Measurements from ENCODE around the gene ERAL1.
A peak's percentile ranks its signal among the peaks of the same experiment; 100 is the strongest.
"Not testable (repeated sequence)": the region's sequence is repeated elsewhere in the genome, so short reads cannot be mapped to it uniquely, and the experiment has no call there.

ERAL1 gene

GRCh38 chr17:28881533-28882056 lies 26.8 kb downstream of the ERAL1 start:
- Mint-ChIP-seq H3K4me1 (ENCODE audit: low read depth) (peaks cover 14% of the 10 kb centered on the region), H3K4me3 (no peak overlapping the region), H3K27ac (no peak overlapping the region), H3K36me3 (peaks cover 9% of the 10 kb centered on the region), H3K9me3 (ENCODE audit: low read depth) (no peaks in the 10 kb centered on the region), H3K27me3 (no peaks in the 10 kb centered on the region)

GRCh38 chr17:28882154-28882895 lies 27.5 kb downstream of the ERAL1 start:
- no peak overlapping the region for H3K4me3 Mint-ChIP-seq
- H3K9me3 Mint-ChIP-seq (ENCODE audit: low read depth) = no peaks in the 10 kb centered on the region
- H3K27me3 Mint-ChIP-seq = no peaks in the 10 kb centered on the region
- H3K36me3 Mint-ChIP-seq = peaks cover 9% of the 10 kb centered on the region
- H3K4me1 Mint-ChIP-seq (ENCODE audit: low read depth) = peaks cover 15% of the 10 kb centered on the region
- H3K27ac Mint-ChIP-seq = no peak overlapping the region

- peaks cover 12% of the 10 kb centered on the region for H3K4me1 Mint-ChIP-seq (ENCODE audit: low read depth)
- no peak overlapping the region for H3K4me3 Mint-ChIP-seq
- peaks cover 3% of the 10 kb centered on the region for H3K36me3 Mint-ChIP-seq
- no peaks in the 10 kb centered on the region for H3K27me3 Mint-ChIP-seq
- peak overlapping the region; percentile 34 for H3K27ac Mint-ChIP-seq
- no peaks in the 10 kb centered on the region for H3K9me3 Mint-ChIP-seq (ENCODE audit: low read depth)
Observed at GRCh38 chr17:28883967-28884702, 29.3 kb downstream of the ERAL1 start.

GRCh38 chr17:28885363-28885762 lies 30.5 kb downstream of the ERAL1 start:
- H3K27ac Mint-ChIP-seq = no peak overlapping the region

GRCh38 chr17:28885951-28886350 lies 31.1 kb downstream of the ERAL1 start:
- Mint-ChIP-seq H3K4me1 (ENCODE audit: low read depth) (peaks cover 19% of the 10 kb centered on the region), H3K9me3 (ENCODE audit: low read depth) (no peaks in the 10 kb centered on the region), H3K27me3 (no peaks in the 10 kb centered on the region), H3K36me3 (no peaks in the 10 kb centered on the region), H3K4me3 (no peak overlapping the region), H3K27ac (no peak overlapping the region)

More at GRCh38 chr17:28885363-28885762, 30.5 kb downstream of the ERAL1 start:
- Mint-ChIP-seq H3K4me3 (no peak overlapping the region), H3K4me1 (ENCODE audit: low read depth) (peaks cover 15% of the 10 kb centered on the region), H3K9me3 (ENCODE audit: low read depth) (no peaks in the 10 kb centered on the region), H3K27me3 (no peaks in the 10 kb centered on the region), H3K36me3 (no peaks in the 10 kb centered on the region)

GRCh38 chr17:28887871-28888471 lies 33.2 kb downstream of the ERAL1 start:
- no peak overlapping the region for H3K4me3 Mint-ChIP-seq
- no peaks in the 10 kb centered on the region for H3K9me3 Mint-ChIP-seq (ENCODE audit: low read depth)
- peaks cover 7% of the 10 kb centered on the region for H3K36me3 Mint-ChIP-seq
- H3K27me3 Mint-ChIP-seq = no peaks in the 10 kb centered on the region
- peak overlapping the region; percentile 66 for H3K27ac Mint-ChIP-seq
- peaks cover 36% of the 10 kb centered on the region for H3K4me1 Mint-ChIP-seq (ENCODE audit: low read depth)

GRCh38 chr17:28888832-28889231 lies 34.0 kb downstream of the ERAL1 start:
- H3K27me3 Mint-ChIP-seq = no peaks in the 10 kb centered on the region
- H3K4me1 Mint-ChIP-seq (ENCODE audit: low read depth) = peaks cover 45% of the 10 kb centered on the region
- H3K4me3 Mint-ChIP-seq = no peak overlapping the region
- peak overlapping the region; percentile 61 for H3K27ac Mint-ChIP-seq
- H3K36me3 Mint-ChIP-seq = peaks cover 7% of the 10 kb centered on the region
- no peaks in the 10 kb centered on the region for H3K9me3 Mint-ChIP-seq (ENCODE audit: low read depth)

GRCh38 chr17:28889996-28890395 lies 35.2 kb downstream of the ERAL1 start:
- Mint-ChIP-seq H3K36me3 (peaks cover 7% of the 10 kb centered on the region), H3K4me1 (ENCODE audit: low read depth) (peaks cover 48% of the 10 kb centered on the region), H3K4me3 (no peak overlapping the region), H3K9me3 (ENCODE audit: low read depth) (no peaks in the 10 kb centered on the region), H3K27ac (peak overlapping the region; percentile 82), H3K27me3 (no peaks in the 10 kb centered on the region)

GRCh38 chr17:28891201-28891600 lies 36.4 kb downstream of the ERAL1 start:
- Mint-ChIP-seq H3K9me3 (ENCODE audit: low read depth) (no peaks in the 10 kb centered on the region), H3K4me3 (peak overlapping the region; percentile 48), H3K27ac (peak overlapping the region; percentile 89), H3K27me3 (no peaks in the 10 kb centered on the region), H3K36me3 (peaks cover 7% of the 10 kb centered on the region), H3K4me1 (ENCODE audit: low read depth) (peaks cover 58% of the 10 kb centered on the region)

GRCh38 chr17:28892024-28892423 lies 37.2 kb downstream of the ERAL1 start:
- peak overlapping the region; percentile 89 for H3K27ac Mint-ChIP-seq
- no peaks in the 10 kb centered on the region for H3K9me3 Mint-ChIP-seq (ENCODE audit: low read depth)
- H3K27me3 Mint-ChIP-seq = no peaks in the 10 kb centered on the region
- peaks cover 7% of the 10 kb centered on the region for H3K36me3 Mint-ChIP-seq
- peaks cover 63% of the 10 kb centered on the region for H3K4me1 Mint-ChIP-seq (ENCODE audit: low read depth)
- peak overlapping the region; percentile 48 for H3K4me3 Mint-ChIP-seq

GRCh38 chr17:28893248-28894183 lies 38.7 kb downstream of the ERAL1 start:
- not testable (repeated sequence) for H3K36me3 Mint-ChIP-seq; H3K9me3 Mint-ChIP-seq (ENCODE audit: low read depth); H3K27me3 Mint-ChIP-seq
- H3K4me3 Mint-ChIP-seq = peak overlapping the region; percentile 82
- peaks cover 68% of the 10 kb centered on the region for H3K4me1 Mint-ChIP-seq (ENCODE audit: low read depth)
- peak overlapping the region; percentile 100 for H3K27ac Mint-ChIP-seq

GRCh38 chr17:28895794-28896447 lies 41.1 kb downstream of the ERAL1 start:
- Mint-ChIP-seq H3K4me1 (ENCODE audit: low read depth) (peaks cover 73% of the 10 kb centered on the region), H3K27ac (peak overlapping the region; percentile 92), H3K36me3 (peaks cover 12% of the 10 kb centered on the region), H3K9me3 (ENCODE audit: low read depth) (no peaks in the 10 kb centered on the region), H3K27me3 (no peaks in the 10 kb centered on the region), H3K4me3 (peak overlapping the region; percentile 93)

- Mint-ChIP-seq H3K27me3 (no peaks in the 10 kb centered on the region), H3K36me3 (peaks cover 8% of the 10 kb centered on the region), H3K27ac (peak overlapping the region; percentile 92), H3K4me3 (peak overlapping the region; percentile 93), H3K9me3 (ENCODE audit: low read depth) (no peaks in the 10 kb centered on the region), H3K4me1 (ENCODE audit: low read depth) (peaks cover 69% of the 10 kb centered on the region)
Observed at GRCh38 chr17:28896491-28896883, 41.7 kb downstream of the ERAL1 start.

Data from activated naive CD8-positive, alpha-beta T cell (primary cell).